ENCODE measurements around the gene PRDM1.
"Not testable (repeated sequence)": the region's sequence is repeated elsewhere in the genome, so short reads cannot be mapped to it uniquely, and the experiment has no call there.

The PRDM1 gene

DNA sequence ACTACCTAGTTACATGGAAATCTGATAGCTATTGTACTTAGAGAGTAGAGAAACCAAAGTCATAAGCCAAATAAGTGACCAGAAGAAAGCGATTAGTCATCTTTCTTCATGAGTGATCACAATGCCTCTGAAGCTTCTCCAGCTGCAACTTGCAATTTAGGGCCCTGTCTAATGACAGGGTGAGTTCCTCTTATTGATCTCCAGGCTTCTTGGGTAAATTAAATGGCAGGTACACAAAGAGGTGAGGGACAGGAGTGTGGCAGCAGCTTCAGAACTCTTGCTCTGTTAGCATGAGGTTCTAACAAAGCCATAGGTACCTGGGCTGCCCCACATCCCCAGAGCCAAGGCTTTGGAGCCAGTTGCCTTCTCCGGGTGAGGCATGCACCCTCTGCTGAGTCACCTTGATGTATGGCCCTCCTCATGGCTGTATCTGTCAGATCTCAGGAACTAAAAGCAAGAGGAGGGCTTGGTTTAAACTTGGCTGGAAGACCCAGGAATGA lies 60.8 kb downstream of the PRDM1 start:
- TF ChIP-seq, protein P1, sequence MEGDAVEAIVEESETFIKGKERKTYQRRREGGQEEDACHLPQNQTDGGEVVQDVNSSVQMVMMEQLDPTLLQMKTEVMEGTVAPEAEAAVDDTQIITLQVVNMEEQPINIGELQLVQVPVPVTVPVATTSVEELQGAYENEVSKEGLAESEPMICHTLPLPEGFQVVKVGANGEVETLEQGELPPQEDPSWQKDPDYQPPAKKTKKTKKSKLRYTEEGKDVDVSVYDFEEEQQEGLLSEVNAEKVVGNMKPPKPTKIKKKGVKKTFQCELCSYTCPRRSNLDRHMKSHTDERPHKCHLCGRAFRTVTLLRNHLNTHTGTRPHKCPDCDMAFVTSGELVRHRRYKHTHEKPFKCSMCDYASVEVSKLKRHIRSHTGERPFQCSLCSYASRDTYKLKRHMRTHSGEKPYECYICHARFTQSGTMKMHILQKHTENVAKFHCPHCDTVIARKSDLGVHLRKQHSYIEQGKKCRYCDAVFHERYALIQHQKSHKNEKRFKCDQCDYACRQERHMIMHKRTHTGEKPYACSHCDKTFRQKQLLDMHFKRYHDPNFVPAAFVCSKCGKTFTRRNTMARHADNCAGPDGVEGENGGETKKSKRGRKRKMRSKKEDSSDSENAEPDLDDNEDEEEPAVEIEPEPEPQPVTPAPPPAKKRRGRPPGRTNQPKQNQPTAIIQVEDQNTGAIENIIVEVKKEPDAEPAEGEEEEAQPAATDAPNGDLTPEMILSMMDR (IDR thresholded peaks at IDR 0.05; ENCODE audit: insufficient read depth, low read length, poor library complexity, severe bottlenecking): no peak
- H3K4me3 ChIP-seq (replicated peaks; ENCODE audit: low read depth, low read length): no peak overlapping the region
- H3K36me3 ChIP-seq (ENCODE audit: control insufficient read depth, insufficient read depth, low read length): no peaks in the 10 kb centered on the region
- DNase-seq (ENCODE audit: extremely low read depth, insufficient read length): no peak
- H3K27me3 ChIP-seq (replicated peaks; ENCODE audit: control insufficient read depth, insufficient read depth, low read length): no peaks in the 10 kb centered on the region

DNA sequence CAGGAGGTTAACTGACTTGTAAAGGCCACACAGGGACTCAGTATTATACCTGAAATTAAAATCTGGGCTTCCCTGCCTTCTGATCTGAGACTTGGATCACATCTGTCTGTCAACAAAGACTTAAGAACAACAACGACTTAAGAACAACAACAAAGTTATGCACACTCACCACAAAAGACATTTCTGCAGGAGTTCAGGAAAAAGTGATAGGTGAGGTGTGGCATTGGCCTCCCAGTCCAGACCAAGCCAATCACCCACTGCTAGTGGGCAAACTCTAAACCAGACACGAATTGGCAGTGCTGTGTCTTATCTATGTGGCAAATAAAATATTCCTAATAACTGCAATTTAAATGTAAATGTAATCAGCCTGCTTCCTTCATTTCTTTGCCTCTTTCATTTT lies 61.3 kb downstream of the PRDM1 start:
- H3K27me3 ChIP-seq (replicated peaks; ENCODE audit: control insufficient read depth, insufficient read depth, low read length): no peaks in the 10 kb centered on the region
- DNase-seq (ENCODE audit: extremely low read depth, insufficient read length): no peak
- H3K36me3 ChIP-seq (ENCODE audit: control insufficient read depth, insufficient read depth, low read length): no peaks in the 10 kb centered on the region
- no peak overlapping the region for H3K4me3 ChIP-seq (replicated peaks; ENCODE audit: low read depth, low read length)
- TF ChIP-seq, protein P1 (IDR thresholded peaks at IDR 0.05; ENCODE audit: insufficient read depth, low read length, poor library complexity, severe bottlenecking): no peak

DNA sequence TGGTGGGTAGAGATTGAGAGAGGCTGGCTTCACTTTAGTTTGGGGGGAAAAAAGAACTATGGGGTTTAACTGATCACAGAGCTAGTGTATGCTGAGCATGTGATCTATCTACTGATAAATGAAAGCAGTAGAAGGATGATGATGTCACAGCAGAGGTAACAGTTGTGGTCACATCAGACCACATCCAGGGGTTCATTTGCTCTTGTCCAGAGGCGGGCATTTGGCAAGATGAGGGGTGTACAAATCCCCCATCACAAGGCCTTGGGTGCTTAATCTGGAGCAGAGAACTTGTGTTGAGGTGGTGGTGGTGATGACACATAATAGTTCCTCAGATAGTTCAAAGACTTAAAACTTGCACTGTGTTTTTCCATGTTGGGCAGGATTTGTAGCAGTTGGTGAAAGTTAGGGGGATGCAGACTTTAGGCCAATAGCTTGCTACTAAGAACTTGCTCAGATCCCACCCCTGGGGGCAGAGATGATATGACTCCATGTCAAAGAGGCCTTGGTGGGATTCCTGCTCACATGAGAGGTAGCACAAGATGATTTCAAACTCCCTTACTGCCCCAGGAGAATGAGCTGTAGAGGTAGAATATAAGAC lies 63.4 kb downstream of the PRDM1 start:
- DNase-seq (ENCODE audit: extremely low read depth, insufficient read length): no peak
- TF ChIP-seq, protein P1 (IDR thresholded peaks at IDR 0.05; ENCODE audit: insufficient read depth, low read length, poor library complexity, severe bottlenecking): no peak
- Histone ChIP-seq H3K4me3 (replicated peaks; ENCODE audit: low read depth, low read length) (no peak overlapping the region), H3K27me3 (replicated peaks; ENCODE audit: control insufficient read depth, insufficient read depth, low read length) (no peaks in the 10 kb centered on the region), H3K36me3 (ENCODE audit: control insufficient read depth, insufficient read depth, low read length) (no peaks in the 10 kb centered on the region)

DNA sequence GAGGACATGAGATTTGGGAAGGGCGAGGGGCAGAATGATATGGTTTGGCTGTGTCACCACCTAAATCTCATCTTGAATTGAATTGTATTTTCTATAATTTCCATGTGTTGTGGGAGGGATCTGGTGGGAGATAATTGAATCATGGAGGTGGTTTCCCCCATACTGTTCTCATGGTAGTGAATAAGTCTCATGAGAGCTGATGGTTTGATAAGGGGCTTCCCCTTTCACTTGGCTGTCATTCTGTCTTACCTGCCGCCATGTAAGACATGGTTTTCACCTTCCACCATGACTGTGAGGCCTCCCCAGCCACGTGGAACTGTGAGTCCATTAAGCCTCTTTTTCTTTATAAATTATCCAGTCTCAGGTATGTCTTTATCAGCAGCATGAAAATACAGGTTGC lies 66.3 kb downstream of the PRDM1 start:
- H3K4me3 ChIP-seq (replicated peaks; ENCODE audit: low read depth, low read length); H3K36me3 ChIP-seq (ENCODE audit: control insufficient read depth, insufficient read depth, low read length); H3K27me3 ChIP-seq (replicated peaks; ENCODE audit: control insufficient read depth, insufficient read depth, low read length); DNase-seq (ENCODE audit: extremely low read depth, insufficient read length): not testable (repeated sequence)

DNA sequence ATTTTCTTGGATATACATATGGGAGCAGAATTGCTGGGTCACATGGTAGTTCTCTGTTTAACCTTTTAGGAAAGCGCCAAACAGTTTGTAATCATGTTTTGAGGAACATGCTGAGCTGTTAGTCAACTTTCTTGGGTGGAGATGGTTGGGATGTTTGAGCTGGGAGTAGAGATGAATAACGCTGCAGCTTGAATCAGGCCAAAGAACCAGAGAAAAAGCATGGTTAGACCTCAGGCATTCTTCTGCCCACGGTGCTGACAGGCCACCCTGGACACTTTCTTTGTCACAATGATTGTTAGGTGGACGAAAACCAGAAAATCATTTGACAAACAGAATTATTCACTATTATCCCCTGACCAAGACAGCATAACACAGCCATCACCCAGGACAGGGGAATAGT lies 66.8 kb downstream of the PRDM1 start:
- H3K27me3 ChIP-seq (replicated peaks; ENCODE audit: control insufficient read depth, insufficient read depth, low read length): no peaks in the 10 kb centered on the region
- TF ChIP-seq, protein P1 (IDR thresholded peaks at IDR 0.05; ENCODE audit: insufficient read depth, low read length, poor library complexity, severe bottlenecking): no peak
- H3K36me3 ChIP-seq (ENCODE audit: control insufficient read depth, insufficient read depth, low read length): no peaks in the 10 kb centered on the region
- no peak for DNase-seq (ENCODE audit: extremely low read depth, insufficient read length)
- H3K4me3 ChIP-seq (replicated peaks; ENCODE audit: low read depth, low read length): no peak overlapping the region

DNA sequence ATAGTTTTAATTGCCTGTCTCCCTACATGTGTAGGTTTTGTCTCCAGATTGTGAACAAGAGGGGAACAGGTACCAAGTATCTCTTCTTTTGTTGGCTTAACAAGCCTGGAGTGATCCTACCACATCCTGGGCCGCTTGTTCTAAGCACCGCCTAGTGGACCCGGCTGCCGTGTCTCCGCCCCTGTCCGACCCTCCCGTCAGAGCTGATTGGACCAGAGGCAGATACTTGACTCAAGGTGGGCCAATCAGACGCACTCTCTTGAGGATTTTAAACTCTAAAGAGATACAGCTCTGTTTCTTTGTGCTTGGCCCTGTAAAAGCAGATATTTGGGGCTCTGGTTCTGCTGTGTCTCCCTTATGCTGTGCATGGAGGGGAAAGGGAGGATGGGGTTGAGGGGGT lies 68.2 kb downstream of the PRDM1 start:
- Histone ChIP-seq H3K27me3 (replicated peaks; ENCODE audit: control insufficient read depth, insufficient read depth, low read length) (no peaks in the 10 kb centered on the region), H3K36me3 (ENCODE audit: control insufficient read depth, insufficient read depth, low read length) (no peaks in the 10 kb centered on the region), H3K4me3 (replicated peaks; ENCODE audit: low read depth, low read length) (no peak overlapping the region)
- TF ChIP-seq, protein P1 (IDR thresholded peaks at IDR 0.05; ENCODE audit: insufficient read depth, low read length, poor library complexity, severe bottlenecking): no peak
- no peak for DNase-seq (ENCODE audit: extremely low read depth, insufficient read length)
